Progenitor cell of endocrine pancreas (in vitro differentiated cells): ENCODE results near the gene TEX264. TPM values are rescaled to one million over a fixed set of nuclear protein-coding genes. Genes with fewer than 3 reads are reported as not detected.

Experiments used
- DNase-seq: peaks from one replicate; pipeline ENCODE4 v3.0.0; 2021; ENCODE audit warnings: low spot score; ENCODE audit not compliant: unreplicated experiment
- H3K27ac Mint-ChIP-seq: 2 replicates; pipeline ENCODE4 v1.8.0; 2021; ENCODE audit warnings: mild to moderate bottlenecking, moderate library complexity, mixed read lengths
- H3K27me3 Mint-ChIP-seq: 2 replicates; pipeline ENCODE4 v1.8.0; 2021; ENCODE audit warnings: mixed read lengths
- H3K36me3 Mint-ChIP-seq: 2 replicates; pipeline ENCODE4 v1.8.0; 2022; ENCODE audit warnings: mixed read lengths; ENCODE audit not compliant: insufficient read depth
- H3K4me1 Mint-ChIP-seq: 2 replicates; pipeline ENCODE4 v1.8.0; 2021; ENCODE audit warnings: low read depth, mixed read lengths
- H3K4me3 Mint-ChIP-seq: 2 replicates; pipeline ENCODE4 v1.8.0; 2021; ENCODE audit warnings: low read depth, mild to moderate bottlenecking, moderate library complexity, mixed read lengths
- H3K9me3 Mint-ChIP-seq: 2 replicates; pipeline ENCODE4 v1.8.0; 2021; ENCODE audit warnings: low read depth, mixed read lengths
- CTCF ChIP-seq: fragments of 200-600 bp; sonication (generic); IDR thresholded peaks from one replicate; pipeline ENCODE4 v1.5.0; 2021; ENCODE audit warnings: antibody characterized with exemption, mild to moderate bottlenecking; ENCODE audit not compliant: unreplicated experiment
- total RNA-seq: library from RNA; stranded (reverse); gene quantifications from 2 replicates; pipeline ENCODE4 v1.2.1, GENCODE V29; 2021

TEX264 gene
- total RNA-seq, 1 donor from 2014 or later, result 29.6 TPM

GRCh38 chr3:51751287-51751686 lies 80.2 kb downstream of the TEX264 start:
- TF ChIP-seq CTCF, result no peak
- H3K4me3 Mint-ChIP-seq, result no peak overlapping the region
- peaks cover 19% of the 10 kb centered on the region for H3K9me3 Mint-ChIP-seq
- H3K36me3 Mint-ChIP-seq, result peaks cover 3% of the 10 kb centered on the region
- DNase-seq, result no peak
- peaks cover 12% of the 10 kb centered on the region for H3K4me1 Mint-ChIP-seq
- H3K27ac Mint-ChIP-seq, result no peak overlapping the region
- H3K27me3 Mint-ChIP-seq, result no peaks in the 10 kb centered on the region

Other genes with a start within 250 kb of the TEX264 start
- gene DCAF1, start 171.2 kb upstream of the TEX264 start, total RNA-seq, result 21.9 and 22.5 TPM in 2 replicates
- 40.2 and 47.2 TPM in 2 replicates for gene RAD54L2, start 132.5 kb upstream of the TEX264 start, total RNA-seq
- 0.19 and 0.82 TPM in 2 replicates for gene GRM2, start 35.8 kb downstream of the TEX264 start, total RNA-seq
- gene IQCF6, start 108.0 kb downstream of the TEX264 start, total RNA-seq, result not detected in 2 replicates
- gene IQCF2, start 190.4 kb downstream of the TEX264 start, total RNA-seq, result not detected in 2 replicates
- not detected in 2 replicates for gene IQCF5, start 204.3 kb downstream of the TEX264 start, total RNA-seq
- not detected in 2 replicates for gene IQCF1, start 232.1 kb downstream of the TEX264 start, total RNA-seq